GM19468 (cell line): Measurements from ENCODE around the gene C19orf25.
A peak's percentile ranks its signal among the peaks of the same experiment; 100 is the strongest.
"Not testable (repeated sequence)": the region's sequence is repeated elsewhere in the genome, so short reads cannot be mapped to it uniquely, and the experiment has no call there.

Experiments
- ATAC-seq: cut with Tn5 transposase; IDR thresholded peaks from one replicate; pipeline ENCODE4 v1.9.1; 2021; ENCODE audit warnings: mild to moderate bottlenecking, moderate library complexity, moderate number of reproducible peaks; ENCODE audit not compliant: unreplicated experiment; ENCODE audit errors: extremely low read depth

C19orf25 gene

GRCh38 chr19:1451916-1452801 is 26.9 kb downstream of the C19orf25 start:
- ATAC-seq = no peak

DNA sequence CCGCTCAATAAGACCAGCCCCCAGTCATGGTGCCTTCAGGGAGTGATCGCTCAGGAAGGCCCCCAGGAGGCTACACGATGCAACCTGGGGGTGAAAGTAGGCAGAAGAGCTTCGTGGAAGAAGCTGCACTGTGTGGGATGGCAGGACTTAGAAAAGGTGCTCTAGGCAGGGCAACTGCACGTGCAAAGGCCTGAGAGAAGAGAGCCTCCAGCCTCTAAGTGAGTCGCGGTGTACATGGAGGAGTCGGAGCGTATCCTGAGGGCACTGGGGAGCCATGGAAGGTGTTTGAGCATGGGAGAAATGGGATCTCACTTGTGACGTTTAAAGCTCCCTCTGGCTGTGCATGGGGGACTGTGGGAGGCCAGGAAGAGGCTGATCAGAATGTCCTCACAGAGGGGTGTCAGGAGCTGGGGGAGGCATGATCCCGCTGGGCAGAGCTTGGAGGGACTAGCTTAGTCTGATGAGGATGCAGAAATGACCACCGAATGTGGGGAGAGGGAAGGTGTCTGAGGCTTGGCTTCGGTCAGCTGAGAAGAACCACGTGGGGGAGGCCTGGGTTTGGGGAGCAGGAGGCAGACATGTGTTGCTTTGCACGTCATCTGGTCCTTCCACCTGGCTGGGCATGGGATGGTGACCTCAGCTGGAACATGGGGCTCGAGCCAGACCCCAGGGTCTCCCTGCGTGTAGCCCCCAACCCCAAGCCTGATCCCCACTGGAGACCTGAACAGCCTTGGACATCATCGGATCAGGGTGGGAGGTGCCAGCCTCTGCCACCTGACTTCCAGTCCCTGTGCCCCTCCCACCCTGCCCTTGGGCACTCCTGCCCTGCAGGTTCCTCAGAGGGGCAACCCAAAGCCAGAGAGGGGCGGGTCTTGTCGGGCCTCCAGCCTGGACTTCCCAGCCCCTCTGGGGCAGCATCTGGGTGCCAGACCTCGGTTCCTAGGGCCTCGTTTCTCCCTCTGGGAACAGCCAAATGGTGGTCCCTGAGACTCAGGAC is 28.0 kb downstream of the C19orf25 start:
- ATAC-seq = no peak

DNA sequence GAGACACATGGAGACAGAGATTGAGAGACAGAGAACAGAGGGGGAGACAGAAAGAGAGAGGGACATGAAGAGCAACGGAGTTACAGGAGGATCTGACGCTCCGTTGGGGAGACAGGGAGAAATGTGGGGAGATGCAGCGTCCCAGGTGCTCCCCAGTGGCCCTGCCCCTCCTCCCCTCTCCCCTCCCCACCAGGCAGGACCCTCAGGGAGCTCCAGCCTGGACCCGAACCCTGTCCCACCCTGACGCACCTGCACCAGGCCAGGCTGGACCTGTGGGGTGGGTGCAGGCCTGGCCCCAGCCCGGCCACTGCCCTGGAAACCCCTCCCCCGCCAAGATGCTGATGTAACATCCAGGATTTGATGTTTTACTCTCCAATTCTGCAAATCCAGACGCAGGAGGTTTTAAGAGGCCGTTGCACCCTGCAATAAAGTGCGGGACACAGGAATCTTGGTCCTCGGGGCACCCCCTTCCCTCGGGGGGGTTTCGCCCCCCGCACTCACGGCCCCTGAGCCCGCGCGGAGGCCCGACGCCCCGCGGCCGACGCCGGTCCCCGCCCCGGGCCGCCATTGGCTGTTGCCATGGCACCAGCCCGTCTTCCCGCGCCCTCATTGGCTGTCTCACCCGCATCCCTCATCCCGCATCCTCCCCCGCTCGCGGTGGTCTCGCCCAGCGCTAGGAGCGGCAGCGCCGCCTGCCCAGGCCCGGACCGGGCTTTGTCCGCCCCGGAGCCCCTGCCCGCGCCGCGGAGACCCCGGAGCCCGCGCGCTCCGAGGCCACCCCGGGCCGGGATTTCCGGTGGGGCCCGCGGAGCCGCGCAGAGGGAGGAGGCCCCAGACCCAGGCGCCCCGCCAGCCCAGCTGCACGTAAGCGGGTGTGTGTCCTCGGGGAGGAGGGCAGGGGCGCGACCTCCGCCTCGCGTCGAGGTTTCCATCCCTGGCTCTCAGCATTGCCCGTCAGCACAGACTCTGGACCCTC is 29.3 kb downstream of the C19orf25 start, which contains the start of gene APC2:
APC2 (plus strand) TSS at position 655 of the 976 bp plus-strand sequence. CDS start 2,881 bp downstream, outside the sequence.
- no peak for ATAC-seq

- ATAC-seq = no peak
Observed at GRCh38 chr19:1447944-1448343, 31.1 kb downstream of the C19orf25 start.

DNA sequence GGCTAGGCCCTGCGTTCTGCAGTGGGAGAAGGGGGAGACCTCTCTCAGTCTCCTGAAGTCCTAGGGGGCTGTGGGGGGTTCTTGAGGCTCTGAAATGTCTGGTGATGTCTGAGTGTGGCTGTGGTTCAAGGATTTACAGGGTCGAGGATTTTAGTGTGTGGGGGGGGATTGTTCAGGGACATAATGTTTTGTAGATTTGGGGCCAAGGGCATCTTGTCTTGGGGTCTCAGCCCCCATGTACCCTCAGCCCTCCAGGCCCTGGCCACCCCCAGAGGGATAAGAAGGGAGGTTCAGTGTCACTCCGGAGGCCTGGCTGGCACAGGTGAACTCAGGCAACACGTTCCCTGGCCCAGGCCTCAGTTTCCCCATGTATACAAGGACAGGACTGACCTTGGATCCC is 31.5 kb downstream of the C19orf25 start:
- ATAC-seq = no peak

DNA sequence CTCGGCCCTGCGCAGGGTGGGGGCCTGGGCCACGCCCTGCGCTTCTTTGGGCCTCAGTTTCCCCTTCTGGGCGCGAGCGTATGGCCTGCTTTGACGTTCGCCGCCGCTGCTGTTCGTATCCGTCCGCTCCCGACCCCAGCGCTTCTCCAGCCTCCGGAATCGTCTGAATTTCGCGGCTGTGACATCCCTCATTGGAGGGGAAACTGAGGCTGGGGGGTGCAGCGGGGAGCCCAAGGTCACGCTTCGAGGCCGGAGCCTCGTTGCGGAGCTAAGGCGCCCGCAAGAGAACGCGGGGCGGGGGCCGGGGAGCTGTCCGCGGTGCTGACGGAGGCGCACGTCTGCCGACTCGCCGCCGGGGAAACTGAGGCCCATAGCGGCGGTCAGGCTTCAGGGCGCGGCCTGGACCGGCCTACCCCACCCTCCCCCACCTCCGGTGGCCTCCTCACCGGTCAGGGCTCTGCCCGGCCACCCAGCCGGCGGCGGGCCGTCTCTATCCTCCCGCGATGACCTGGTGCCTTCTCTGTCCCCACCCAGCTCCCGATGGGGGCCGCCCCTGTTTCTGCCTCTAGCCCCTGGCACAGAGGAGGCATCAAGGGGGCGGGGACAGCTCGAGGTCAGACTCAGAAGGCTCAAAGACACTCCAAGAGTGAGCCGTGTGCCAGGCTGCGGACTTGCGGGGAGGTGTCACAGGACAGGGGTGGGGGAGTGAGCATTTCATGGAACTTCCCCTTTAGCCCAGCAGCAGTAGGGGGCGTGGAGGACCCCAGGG is 32.1 kb downstream of the C19orf25 start:
- ATAC-seq = no peak

DNA sequence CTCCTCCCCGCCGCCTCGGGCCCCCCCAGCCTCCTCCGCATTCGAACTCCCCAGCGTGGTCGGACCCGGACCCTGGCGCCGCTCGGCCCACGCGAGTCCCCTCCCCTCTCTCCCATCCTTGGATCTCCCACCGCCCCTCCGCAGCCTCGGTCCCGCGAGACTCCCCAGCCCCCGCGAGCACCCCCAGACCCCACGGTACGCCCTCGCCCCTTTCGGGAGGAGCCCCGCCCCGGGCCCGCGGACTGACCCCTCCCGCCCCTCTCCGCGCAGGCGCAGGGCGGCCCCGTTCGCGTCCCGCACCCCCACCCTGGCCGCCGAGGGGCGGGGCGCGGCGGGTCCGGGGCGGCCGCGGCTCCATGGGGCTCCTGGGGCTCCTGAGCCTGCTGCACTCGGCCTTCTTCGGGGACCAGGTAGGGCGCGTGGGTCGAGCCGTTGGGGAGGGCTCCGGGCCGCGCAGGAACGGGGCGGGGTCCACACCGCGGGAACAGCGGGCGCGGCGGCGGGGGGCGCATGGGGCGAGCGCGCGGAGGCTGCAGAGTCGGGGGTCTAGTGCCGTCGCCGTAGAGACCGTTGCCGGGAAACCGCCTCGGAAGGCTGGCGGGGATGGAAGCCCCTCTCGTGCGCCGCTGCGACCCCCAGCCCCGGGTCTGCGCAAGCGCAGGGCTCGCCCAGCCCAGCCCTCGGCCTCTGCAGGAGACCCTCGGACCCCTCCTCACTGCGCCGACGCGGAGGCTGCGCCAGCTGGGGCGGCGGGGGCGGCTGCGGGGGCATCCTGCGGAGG is 32.9 kb downstream of the C19orf25 start:
- no peak for ATAC-seq

DNA sequence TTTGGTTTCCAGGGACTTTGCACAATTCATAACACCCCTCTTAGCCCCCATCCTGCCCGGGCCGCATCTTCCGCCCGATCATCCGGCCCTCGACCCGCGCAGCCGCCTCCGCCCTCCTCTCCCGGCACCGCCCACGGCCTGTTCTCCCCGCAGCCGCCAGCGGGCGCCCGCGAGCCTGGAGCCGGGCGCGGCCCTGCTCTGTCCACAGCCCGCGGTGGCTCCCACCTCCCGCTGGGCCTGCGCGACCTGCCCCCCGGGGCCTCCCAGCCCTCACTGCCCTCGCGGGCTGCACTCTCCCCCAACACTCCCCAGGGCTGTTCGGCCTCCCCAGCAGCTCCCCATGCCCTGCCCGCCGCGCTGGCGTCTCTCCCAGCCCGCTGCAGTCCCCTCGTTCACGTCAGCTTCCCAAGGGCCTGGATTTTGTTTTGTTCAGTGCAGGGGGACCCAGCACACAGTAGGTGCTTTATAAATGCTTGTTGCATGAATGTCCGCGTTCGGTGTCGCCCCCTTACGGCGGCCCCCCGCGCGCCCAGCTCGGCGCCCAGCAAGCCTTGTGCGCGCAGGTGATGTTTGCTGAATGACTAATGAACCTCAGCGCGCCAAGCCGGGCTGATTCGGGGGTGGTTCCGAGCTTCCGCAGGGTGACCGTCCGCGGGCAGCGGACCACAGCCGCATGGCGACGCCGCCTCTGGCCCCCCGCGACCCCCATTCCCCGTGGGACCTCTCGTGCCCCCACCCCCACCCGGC is 33.7 kb downstream of the C19orf25 start:
- ATAC-seq = no peak

DNA sequence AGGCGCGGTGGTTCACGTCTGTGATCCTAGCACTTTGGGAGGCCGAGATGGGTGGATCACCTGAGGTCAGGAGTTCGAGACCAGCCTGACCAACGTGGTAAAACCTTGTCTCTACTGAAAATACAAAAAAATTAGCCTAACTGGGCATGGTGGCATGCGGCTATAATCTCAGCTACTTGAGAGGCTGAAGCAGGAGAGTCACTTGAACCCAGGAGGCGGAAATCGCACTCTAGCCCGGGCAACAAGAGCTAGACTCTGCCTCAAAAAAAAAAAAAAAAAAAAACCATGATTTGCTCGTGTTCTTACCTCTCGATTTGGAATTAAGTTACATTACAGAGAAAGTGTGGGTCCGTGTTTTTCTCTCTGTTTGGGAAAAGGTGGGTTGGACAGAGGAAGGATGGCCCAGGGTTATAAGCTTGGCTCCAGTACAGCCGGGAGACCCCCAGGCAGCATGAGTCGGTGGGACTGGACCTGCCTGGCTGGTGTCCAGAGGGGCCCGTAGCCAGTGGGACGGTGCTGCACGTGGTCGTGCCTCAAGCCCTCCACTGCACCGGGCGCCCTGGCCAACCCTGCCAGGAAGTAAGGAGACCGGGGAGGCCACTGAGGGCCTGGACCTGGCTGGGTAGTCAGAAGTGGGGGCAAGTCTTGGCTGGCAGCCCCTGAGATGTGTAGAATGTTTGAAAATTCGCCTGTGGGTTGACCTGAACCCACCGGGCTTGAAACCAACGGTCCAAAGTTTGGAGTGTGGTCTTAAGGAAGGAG is 37.2 kb downstream of the C19orf25 start:
- ATAC-seq = no peak

DNA sequence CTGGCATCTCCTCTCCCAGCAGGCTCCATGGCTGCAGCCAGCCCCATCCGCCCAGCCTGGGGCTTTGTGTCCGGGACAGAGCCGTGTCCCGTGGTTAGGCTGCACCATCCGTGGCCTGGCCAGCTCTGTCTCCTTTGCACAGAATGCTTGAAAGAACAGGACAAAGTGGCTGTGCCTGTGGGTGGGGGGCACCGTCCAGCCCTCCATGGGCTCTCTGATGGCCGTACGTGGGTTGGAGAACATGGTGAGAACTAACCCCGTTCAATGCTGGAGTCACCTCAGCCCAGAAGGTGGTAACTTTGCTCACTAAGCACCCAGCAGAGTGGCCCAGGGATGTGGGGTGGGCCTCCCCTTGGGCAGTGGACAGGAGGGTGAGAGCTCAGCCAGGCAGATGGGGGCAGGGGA is 38.0 kb downstream of the C19orf25 start:
- ATAC-seq = no peak

GRCh38 chr19:1440418-1440801 is 38.6 kb downstream of the C19orf25 start:
- no peak for ATAC-seq

DNA sequence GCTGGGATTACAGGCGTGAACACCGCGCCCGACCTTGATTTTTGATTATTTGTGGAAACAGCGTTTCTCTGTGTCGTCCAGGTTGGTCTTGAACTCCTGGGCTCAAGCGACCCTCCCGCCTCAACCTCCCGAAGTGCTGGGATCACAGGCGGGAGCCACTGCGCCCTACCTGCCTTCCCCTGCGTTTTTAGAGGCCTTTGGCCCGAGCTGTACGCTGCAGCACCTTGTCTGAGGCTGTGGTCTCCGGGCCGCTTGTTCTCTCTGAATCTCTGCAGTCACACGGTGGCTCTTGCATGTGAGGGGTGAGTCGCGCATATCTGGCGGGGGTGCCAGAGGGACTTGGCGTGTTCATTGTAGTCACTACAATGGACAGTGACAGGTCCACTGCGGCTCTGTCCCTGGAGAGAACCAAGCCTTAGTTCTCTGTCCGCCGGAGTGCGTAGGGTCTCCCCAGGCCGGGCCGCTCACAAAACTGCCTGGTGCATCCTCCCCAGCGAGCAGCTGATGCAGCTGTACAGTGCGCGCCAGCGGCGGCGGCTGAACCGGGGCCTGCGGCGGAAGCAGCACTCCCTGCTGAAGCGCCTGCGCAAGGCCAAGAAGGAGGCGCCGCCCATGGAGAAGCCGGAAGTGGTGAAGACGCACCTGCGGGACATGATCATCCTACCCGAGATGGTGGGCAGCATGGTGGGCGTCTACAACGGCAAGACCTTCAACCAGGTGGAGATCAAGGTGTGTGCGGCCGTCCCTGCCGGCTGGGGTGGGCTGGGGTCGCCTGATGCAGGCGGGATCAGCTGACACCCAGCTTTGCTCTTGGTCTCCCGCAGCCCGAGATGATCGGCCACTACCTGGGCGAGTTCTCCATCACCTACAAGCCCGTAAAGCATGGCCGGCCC is 39.2 kb downstream of the C19orf25 start:
- not testable (repeated sequence) for ATAC-seq

DNA sequence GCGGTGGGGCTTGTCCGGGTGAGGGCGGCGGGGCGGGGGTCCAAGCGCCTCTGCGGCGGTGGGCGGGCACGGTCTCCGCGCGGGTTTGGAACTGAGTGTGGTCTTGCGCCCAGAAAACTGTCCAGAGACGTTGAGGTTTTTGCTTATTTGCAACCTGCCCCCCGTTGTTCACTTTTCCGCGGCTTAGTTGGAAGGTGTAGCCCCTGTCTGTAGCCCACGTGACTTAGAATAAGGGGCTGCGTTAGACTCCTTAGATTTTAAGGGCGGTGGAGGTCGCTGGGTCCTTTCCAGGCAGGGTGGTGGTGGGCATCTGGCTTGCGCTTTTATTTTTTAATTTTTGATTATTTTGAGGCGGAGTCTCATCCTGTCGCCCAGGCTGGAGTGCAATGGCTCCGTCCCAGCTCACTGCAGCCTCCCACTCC is 40.1 kb downstream of the C19orf25 start:
- ATAC-seq = no peak

GRCh38 chr19:1438035-1438932 is 40.7 kb downstream of the C19orf25 start, which contains the start of gene RPS15:
Gene RPS15 (plus strand): TSS chr19:1438396. CDS start chr19:1438426, 30 bp downstream.
- peak; percentile 28 for ATAC-seq

- ATAC-seq = no peak
Observed at GRCh38 chr19:1437609-1438008, 41.4 kb downstream of the C19orf25 start.
